Neural cell (in vitro differentiated cells): ENCODE data around the gene DGKB. TPM values are rescaled to one million over a fixed set of nuclear protein-coding genes. Genes with fewer than 3 reads are reported as not detected.
A peak's percentile ranks its signal among the peaks of the same experiment; 100 is the strongest.

ENCODE experiments used
- H2AFZ ChIP-seq: fragments of 200-600, 300-800 bp; sonication (generic), shearing (Covaris generic); 2 replicates; pipeline ENCODE4 v1.6.0; 2014; ENCODE audit warnings: low read depth, mild to moderate bottlenecking, antibody characterized with exemption, low read length, moderate library complexity
- H3F3A ChIP-seq: fragments of 200-600 bp; shearing (Covaris generic); 2 replicates; pipeline ENCODE4 v1.6.1; 2016; ENCODE audit warnings: mild to moderate bottlenecking, moderate library complexity, mixed read lengths, antibody characterized with exemption, low read length; ENCODE audit not compliant: insufficient read depth, poor library complexity, severe bottlenecking
- H3K27ac ChIP-seq: fragments of 200-600, 300-800 bp; sonication (generic), shearing (Covaris generic); 2 replicates; pipeline ENCODE4 v1.5.1; 2014; ENCODE audit warnings: mild to moderate bottlenecking, low read length, moderate library complexity
- H3K27me3 ChIP-seq: fragments of 300-800, 200-600 bp; sonication (generic), shearing (Covaris generic); 2 replicates; pipeline ENCODE4 v1.6.0; 2014; ENCODE audit warnings: mild to moderate bottlenecking, low read depth, low read length, moderate library complexity; ENCODE audit not compliant: insufficient read depth
- H3K36me3 ChIP-seq: fragments of 300-800, 200-600 bp; sonication (generic), shearing (Covaris generic); 2 replicates; pipeline ENCODE4 v1.5.1; 2014; ENCODE audit warnings: mild to moderate bottlenecking, antibody characterized with exemption, low read length, moderate library complexity; ENCODE audit not compliant: insufficient read depth
- H3K4me2 ChIP-seq: fragments of 300-800, 200-600 bp; sonication (generic), shearing (Covaris generic); 2 replicates; pipeline ENCODE4 v1.6.0; 2014; ENCODE audit warnings: mild to moderate bottlenecking, low read length
- H3K4me3 ChIP-seq: fragments of 300-800, 200-600 bp; sonication (generic), shearing (Covaris generic); 2 replicates; pipeline ENCODE4 v1.5.1; 2014; ENCODE audit warnings: mild to moderate bottlenecking, low read length, moderate library complexity
- H3K79me2 ChIP-seq: fragments of 200-600 bp; shearing (Covaris generic); replicated peaks from 2 replicates; pipeline ENCODE4 v1.6.0; 2014; ENCODE audit warnings: mild to moderate bottlenecking, low read length, moderate library complexity; ENCODE audit not compliant: insufficient read depth
- H3K9ac ChIP-seq: fragments of 300-800, 200-600 bp; sonication (generic), shearing (Covaris generic); 2 replicates; pipeline ENCODE4 v1.6.1; 2016; ENCODE audit warnings: mild to moderate bottlenecking, low read length, mixed read lengths
- H3K9me2 ChIP-seq: fragments of 200-600 bp; shearing (Covaris generic); 2 replicates; pipeline ENCODE4 v1.6.1; 2016; ENCODE audit warnings: mild to moderate bottlenecking, low read length, mixed read lengths; ENCODE audit not compliant: insufficient read depth
- H3K9me3 ChIP-seq: fragments of 200-600, 300-800 bp; sonication (generic), shearing (Covaris generic); 2 replicates; pipeline ENCODE4 v1.6.1; 2016; ENCODE audit warnings: mild to moderate bottlenecking, mixed run types, low read length, moderate library complexity, mixed read lengths
- H4K20me1 ChIP-seq: fragments of 200-600 bp; shearing (Covaris generic); 2 replicates; pipeline ENCODE4 v1.6.1; 2016; ENCODE audit warnings: mild to moderate bottlenecking, mixed run types; ENCODE audit not compliant: insufficient read depth
- CTCF ChIP-seq: fragments of 450-650 bp; IDR thresholded peaks from 2 replicates; pipeline ENCODE4 v1.5.1; 2014; ENCODE audit warnings: antibody characterized with exemption, mild to moderate bottlenecking, moderate library complexity; ENCODE audit not compliant: poor library complexity, severe bottlenecking
- EP300 ChIP-seq: fragments of 450-650 bp; conservative IDR thresholded peaks from 2 replicates; pipeline ENCODE4 v1.6.1; 2014; ENCODE audit warnings: antibody characterized with exemption, mild to moderate bottlenecking, moderate library complexity; ENCODE audit not compliant: poor library complexity, severe bottlenecking
- EZH2 ChIP-seq: fragments of 200-600, 300-800 bp; shearing (Covaris generic), sonication (generic); IDR thresholded peaks from 2 replicates; pipeline ENCODE4 v1.6.1; 2014; ENCODE audit warnings: antibody characterized with exemption, low read length, borderline replicate concordance, mild to moderate bottlenecking; ENCODE audit not compliant: insufficient read depth, poor library complexity, severe bottlenecking
- MXI1 ChIP-seq: fragments of 450-650 bp; conservative IDR thresholded peaks from 2 replicates; pipeline ENCODE4 v1.6.1; 2014; ENCODE audit warnings: antibody characterized with exemption, mild to moderate bottlenecking; ENCODE audit not compliant: poor library complexity, severe bottlenecking
- POLR2AphosphoS5 ChIP-seq: IDR thresholded peaks from 2 replicates; pipeline ENCODE4 v1.6.1; 2012
- REST ChIP-seq: IDR thresholded peaks from 2 replicates; pipeline ENCODE4 v1.6.1; 2012; ENCODE audit warnings: borderline replicate concordance
- SMC3 ChIP-seq: fragments of 450-650 bp; conservative IDR thresholded peaks from 2 replicates; pipeline ENCODE4 v1.6.1; 2014; ENCODE audit warnings: antibody characterized with exemption, mild to moderate bottlenecking, moderate library complexity; ENCODE audit not compliant: poor library complexity
- TAF1 ChIP-seq: IDR thresholded peaks from 2 replicates; pipeline ENCODE4 v1.6.1; 2012; ENCODE audit warnings: low read depth
- polyA plus RNA-seq: library from polyadenylated mRNA; depleted of rRNA; stranded (reverse); fragments of >200 nt; gene quantifications from 2 replicates; pipeline ENCODE4 v1.2.3, GENCODE V29; 2014

The DGKB gene
- polyA plus RNA-seq, 1 donor from 2014 or later, result 0.20 TPM

- no peaks in the 10 kb centered on the region for H3K9me3 ChIP-seq
- no peaks in the 10 kb centered on the region for H3K9me2 ChIP-seq
- H3K36me3 ChIP-seq, result no peaks in the 10 kb centered on the region
- H2AFZ ChIP-seq, result no peak overlapping the region
- no peaks in the 10 kb centered on the region for H3K79me2 ChIP-seq
- peaks cover 5% of the 10 kb centered on the region for H3F3A ChIP-seq
- TF ChIP-seq MXI1, result no peak
- no peak for TF ChIP-seq REST
- no peak for TF ChIP-seq CTCF
- TF ChIP-seq SMC3, result no peak
- H3K4me3 ChIP-seq, result no peak overlapping the region
- no peak overlapping the region for H3K27ac ChIP-seq
- H4K20me1 ChIP-seq, result no peaks in the 10 kb centered on the region
- H3K4me2 ChIP-seq, result no peak overlapping the region
- H3K27me3 ChIP-seq, result no peaks in the 10 kb centered on the region
- no peak overlapping the region for H3K9ac ChIP-seq
Measured at GRCh38 chr7:14837216-14837615, 65.3 kb downstream of the DGKB start.

GRCh38 chr7:14836571-14837189, 65.9 kb downstream of the DGKB start:
- TF ChIP-seq POLR2AphosphoS5 (peak; percentile 55), TAF1 (no peak), EP300 (no peak), CTCF (no peak), EZH2 (no peak)
- H3K4me2 ChIP-seq, result peak overlapping the region; percentile 21
- no peaks in the 10 kb centered on the region for H3K79me2 ChIP-seq
- H3K36me3 ChIP-seq, result no peaks in the 10 kb centered on the region
- no peak overlapping the region for H2AFZ ChIP-seq
- H3K9me2 ChIP-seq, result no peaks in the 10 kb centered on the region
- H4K20me1 ChIP-seq, result no peaks in the 10 kb centered on the region
- peaks cover 5% of the 10 kb centered on the region for H3F3A ChIP-seq
- H3K27me3 ChIP-seq, result no peaks in the 10 kb centered on the region
- H3K27ac ChIP-seq, result no peak overlapping the region
- peaks cover under 1% of the 10 kb centered on the region for H3K9me3 ChIP-seq
- peak overlapping the region; percentile 31 for H3K4me3 ChIP-seq
- no peak overlapping the region for H3K9ac ChIP-seq
